OCI-LY3 (cell line): ENCODE results near the gene ZBED1.

Experiments
- H2AFZ ChIP-seq: fragments of 200-600, 300-600 bp; shearing (Covaris generic); 2 replicates; pipeline ENCODE4 v1.6.0; 2014; ENCODE audit warnings: antibody characterized with exemption, low read depth, low read length
- H3K27ac ChIP-seq: fragments of 200-600, 300-600 bp; sonication (generic); 2 replicates; pipeline ENCODE4 v1.5.1; 2014; ENCODE audit warnings: mild to moderate bottlenecking, low read length, moderate library complexity, mixed read lengths
- H3K27me3 ChIP-seq: fragments of 200-600, 300-600 bp; sonication (generic); 2 replicates; pipeline ENCODE4 v1.6.1; 2014; ENCODE audit warnings: low read depth, low read length, mixed read lengths
- H3K36me3 ChIP-seq: fragments of 200-600, 300-600 bp; sonication (generic); replicated peaks from 2 replicates; pipeline ENCODE3; 2014; ENCODE audit warnings: low read depth, low read length, mixed read lengths
- H3K4me1 ChIP-seq: fragments of 300-600, 200-600 bp; sonication (generic); 2 replicates; pipeline ENCODE4 v1.6.1; 2014; ENCODE audit warnings: low read length, mixed read lengths
- H3K4me2 ChIP-seq: fragments of 200-600, 300-600 bp; sonication (generic); 2 replicates; pipeline ENCODE4 v1.6.1; 2014; ENCODE audit warnings: low read length, mixed read lengths
- H3K4me3 ChIP-seq: fragments of 300-600, 200-600 bp; sonication (generic); 2 replicates; pipeline ENCODE4 v1.5.1; 2014; ENCODE audit warnings: antibody characterized with exemption, mild to moderate bottlenecking, low read length, moderate library complexity
- H3K79me2 ChIP-seq: fragments of 300-600, 200-600 bp; shearing (Covaris generic); 2 replicates; pipeline ENCODE4 v1.6.1; 2014; ENCODE audit warnings: mild to moderate bottlenecking, low read length, mixed read lengths
- H3K9ac ChIP-seq: fragments of 300-600, 200-600 bp; shearing (Covaris generic); 2 replicates; pipeline ENCODE4 v1.6.0; 2014; ENCODE audit warnings: mild to moderate bottlenecking, low read length, moderate library complexity
- H3K9me3 ChIP-seq: fragments of 200-600, 300-600 bp; shearing (Covaris generic); 2 replicates; pipeline ENCODE4 v1.6.1; 2014; ENCODE audit warnings: low read length, mixed read lengths; ENCODE audit not compliant: insufficient read depth
- H4K20me1 ChIP-seq: fragments of 200-600, 300-600 bp; sonication (generic); 2 replicates; pipeline ENCODE4 v1.6.1; 2016; ENCODE audit warnings: low read length, mixed read lengths; ENCODE audit not compliant: insufficient read depth
- CTCF ChIP-seq: fragments of 200-600, 300-600 bp; sonication (generic); IDR thresholded peaks from 2 replicates; pipeline ENCODE4 v1.5.1; 2014; ENCODE audit warnings: antibody characterized with exemption, low read length, low read depth
- EZH2phosphoT487 ChIP-seq: fragments of 200-600 bp; shearing (Covaris generic); IDR thresholded peaks from 2 replicates; pipeline ENCODE4 v1.6.1; 2018; ENCODE audit warnings: antibody characterized with exemption, mixed run types, low read depth

Gene ZBED1

GRCh38 chrX:2512501-2512900, 11.7 kb upstream of the ZBED1 start:
- H3K27me3 ChIP-seq: no peaks in the 10 kb centered on the region
- no peaks in the 10 kb centered on the region for H3K79me2 ChIP-seq
- H3K4me2 ChIP-seq: no peak overlapping the region
- H3K27ac ChIP-seq: no peak overlapping the region
- H3K4me1 ChIP-seq: peaks cover 39% of the 10 kb centered on the region
- no peak for TF ChIP-seq CTCF
- no peak for TF ChIP-seq EZH2phosphoT487
- H3K9ac ChIP-seq: no peak overlapping the region
- H3K9me3 ChIP-seq: peaks cover 16% of the 10 kb centered on the region; the same call in 1 of the 2 replicates
- H2AFZ ChIP-seq: no peak overlapping the region
- no peak overlapping the region for H3K4me3 ChIP-seq
- H3K36me3 ChIP-seq: peaks cover 5% of the 10 kb centered on the region
- H4K20me1 ChIP-seq: no peaks in the 10 kb centered on the region

- Histone ChIP-seq H3K27ac (no peak overlapping the region), H3K9ac (no peak overlapping the region), H3K4me2 (no peak overlapping the region), H3K79me2 (no peaks in the 10 kb centered on the region), H4K20me1 (no peaks in the 10 kb centered on the region), H3K4me3 (no peak overlapping the region), H3K27me3 (no peaks in the 10 kb centered on the region), H2AFZ (no peak overlapping the region), H3K9me3 (peaks cover 9% of the 10 kb centered on the region; the same call in 1 of the 2 replicates), H3K36me3 (peaks cover 5% of the 10 kb centered on the region), H3K4me1 (peaks cover 31% of the 10 kb centered on the region)
- TF ChIP-seq CTCF (no peak), EZH2phosphoT487 (no peak)
These were observed 10.6 kb upstream of the ZBED1 start for GRCh38 chrX:2511326-2511725.

- Histone ChIP-seq H3K27ac (no peak overlapping the region), H3K36me3 (no peaks in the 10 kb centered on the region), H3K4me2 (no peak overlapping the region), H3K27me3 (no peaks in the 10 kb centered on the region), H4K20me1 (no peaks in the 10 kb centered on the region), H2AFZ (no peak overlapping the region), H3K79me2 (no peaks in the 10 kb centered on the region), H3K9me3 (no peaks in the 10 kb centered on the region), H3K4me3 (no peak overlapping the region), H3K9ac (no peak overlapping the region), H3K4me1 (peaks cover 16% of the 10 kb centered on the region)
- TF ChIP-seq CTCF (no peak), EZH2phosphoT487 (no peak)
These were observed 8.0 kb upstream of the ZBED1 start for GRCh38 chrX:2508648-2509335.

GRCh38 chrX:2507904-2508627, 7.3 kb upstream of the ZBED1 start:
- Histone ChIP-seq H3K27ac (no peak overlapping the region), H3K79me2 (no peaks in the 10 kb centered on the region), H3K4me3 (no peak overlapping the region)

More at GRCh38 chrX:2507904-2508627, 7.3 kb upstream of the ZBED1 start:
- Histone ChIP-seq H3K27me3 (no peaks in the 10 kb centered on the region), H3K9me3 (no peaks in the 10 kb centered on the region), H2AFZ (no peak overlapping the region), H3K4me1 (peaks cover 12% of the 10 kb centered on the region), H3K36me3 (no peaks in the 10 kb centered on the region), H4K20me1 (no peaks in the 10 kb centered on the region), H3K4me2 (no peak overlapping the region), H3K9ac (no peak overlapping the region)
- no peak for TF ChIP-seq EZH2phosphoT487
- no peak for TF ChIP-seq CTCF
